ENCODE measurements around the gene EFTUD2.
"Not testable (repeated sequence)": the region's sequence is repeated elsewhere in the genome, so short reads cannot be mapped to it uniquely, and the experiment has no call there.

The EFTUD2 gene

DNA sequence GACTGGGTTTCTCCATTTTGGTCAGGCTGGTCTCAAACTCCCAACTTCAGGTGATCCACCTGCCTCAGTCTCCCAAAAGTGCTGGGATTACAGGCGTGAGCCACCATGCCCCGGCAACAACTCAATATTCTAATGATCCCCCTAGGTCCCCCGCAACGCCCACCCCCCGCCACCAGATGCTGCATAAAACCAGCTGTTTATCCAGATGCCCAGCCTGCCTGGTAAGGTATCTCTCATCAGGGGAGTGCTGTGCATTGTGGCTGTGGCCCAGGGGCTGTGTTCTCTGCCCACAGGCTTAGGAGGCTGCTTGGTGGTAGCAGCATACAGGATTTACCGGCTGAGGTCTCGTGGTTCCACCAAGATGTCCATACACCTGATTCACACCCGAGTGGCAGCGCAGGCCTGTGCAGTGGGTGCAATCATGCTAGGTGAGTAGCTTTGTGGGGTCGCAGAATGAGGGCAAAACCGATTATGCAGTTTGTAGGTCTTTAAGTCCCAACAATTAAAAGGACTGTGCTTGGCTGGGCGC lies 50.2 kb downstream of the EFTUD2 start:
- no peak for DNase-seq (ENCODE audit: low spot score)

DNA sequence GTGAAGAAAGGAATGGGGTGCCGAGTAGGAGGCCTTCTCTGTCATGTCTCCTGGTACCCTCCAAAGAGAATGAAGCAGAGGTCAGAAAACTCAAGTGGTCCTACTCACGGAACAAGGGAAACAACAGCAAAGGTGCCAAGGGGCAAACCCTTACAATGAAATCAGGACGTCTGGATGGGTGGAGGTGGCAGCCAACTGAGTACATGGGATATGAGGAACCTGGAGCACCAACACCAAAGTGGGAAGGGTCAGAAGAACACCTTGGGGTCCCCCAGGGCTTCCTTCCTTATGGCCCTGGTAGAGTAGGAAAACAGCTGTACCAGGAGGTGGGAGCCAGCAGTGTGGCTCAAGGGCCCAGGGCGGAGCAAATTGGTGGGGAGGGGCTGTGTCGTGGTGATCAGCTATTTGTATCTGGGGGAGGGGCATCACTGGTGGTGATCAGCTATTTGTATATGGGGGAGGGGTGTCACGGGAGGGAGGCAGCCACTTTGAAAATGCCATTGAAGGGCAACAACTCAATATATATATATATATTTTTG lies 50.9 kb downstream of the EFTUD2 start:
- no peak for DNase-seq (ENCODE audit: low spot score)

DNA sequence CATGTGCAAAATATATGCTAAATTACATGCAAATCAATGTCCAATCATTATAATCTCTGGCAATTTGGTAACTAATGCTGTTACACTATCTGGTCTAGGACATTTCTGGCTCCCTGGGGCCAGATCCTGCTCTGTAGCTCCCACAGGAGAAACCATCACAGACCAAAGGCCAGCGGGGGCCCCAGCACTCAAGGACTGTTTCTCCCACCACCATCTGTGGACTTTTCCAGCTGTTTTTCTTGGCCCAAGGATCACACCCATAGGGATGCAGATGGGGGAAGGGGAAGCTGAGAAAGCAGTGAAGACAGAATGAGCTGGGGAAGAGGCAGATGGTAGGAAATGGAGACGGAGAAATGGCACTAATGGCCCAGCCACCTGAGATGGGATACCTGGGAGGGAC lies 51.7 kb downstream of the EFTUD2 start, which contains the start of gene HIGD1B:
Gene HIGD1B, plus strand, starts transcription at position 298 of the 400 bp plus-strand sequence. CDS start 270 bp downstream, outside the sequence.
- no peak for DNase-seq (ENCODE audit: low spot score)

DNA sequence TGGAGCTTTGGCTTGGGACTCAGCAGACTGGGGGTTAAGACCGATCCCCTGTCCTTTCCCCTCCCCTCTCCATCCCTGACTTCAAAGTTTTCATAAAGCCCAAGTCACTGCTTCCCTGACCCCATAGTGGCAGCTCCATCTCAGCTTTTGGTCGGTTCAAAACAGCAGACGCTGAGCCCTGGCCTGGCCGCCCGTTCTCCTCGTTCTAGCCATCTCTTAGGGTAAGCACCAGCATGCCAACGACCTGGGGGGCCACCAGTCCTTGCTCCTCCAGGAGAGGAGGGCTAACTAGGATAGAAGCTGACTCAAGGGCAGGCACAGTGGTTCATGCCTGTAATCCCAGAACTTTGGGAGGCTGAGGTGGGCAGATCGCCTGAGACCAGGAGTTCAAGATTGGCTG lies 53.0 kb downstream of the EFTUD2 start:
- no peak for DNase-seq (ENCODE audit: low spot score)

DNA sequence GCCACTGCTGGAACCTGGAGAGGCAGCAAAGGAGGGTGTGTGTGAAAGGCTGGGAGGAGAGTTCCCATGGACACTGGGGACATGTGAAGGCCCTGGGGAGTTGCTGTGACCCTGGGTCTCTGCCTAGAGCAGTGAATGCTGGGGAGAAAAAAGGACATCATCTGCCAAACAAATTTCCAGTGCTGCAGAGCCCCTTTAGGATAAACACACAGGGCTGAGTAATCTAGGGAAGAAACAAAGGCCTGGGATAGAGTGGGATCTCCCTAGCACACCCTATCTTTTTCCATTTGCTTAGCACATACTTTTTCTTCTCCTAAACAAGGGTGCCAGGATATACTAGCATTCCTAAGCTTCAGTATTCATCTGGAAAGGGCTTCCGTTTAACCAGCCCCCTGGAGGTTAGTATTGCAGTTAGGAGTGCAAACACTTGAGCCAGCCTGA lies 54.8 kb downstream of the EFTUD2 start:
- DNase-seq (ENCODE audit: low spot score), result no peak

DNA sequence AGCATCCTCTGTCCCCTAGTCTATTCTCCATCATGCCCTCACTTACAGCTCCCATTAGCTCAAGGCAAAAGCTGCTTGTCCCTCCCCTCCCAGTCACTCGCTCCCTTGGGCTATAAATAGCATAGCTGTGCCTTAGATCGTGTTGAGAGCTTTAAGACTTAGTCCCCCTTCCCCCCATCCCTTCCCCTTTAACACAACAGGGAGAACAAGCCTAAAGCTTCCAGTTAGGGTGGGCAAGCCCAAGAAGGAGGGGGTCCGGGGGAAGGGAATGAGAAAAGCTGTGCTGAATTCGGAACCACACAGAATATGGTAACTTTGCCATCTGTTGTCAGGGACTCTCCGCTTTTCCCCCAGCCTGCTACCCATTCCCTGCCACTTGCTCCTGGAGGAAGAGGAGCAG lies 56.5 kb downstream of the EFTUD2 start:
- peak; percentile 36 for DNase-seq (ENCODE audit: low spot score)

DNA sequence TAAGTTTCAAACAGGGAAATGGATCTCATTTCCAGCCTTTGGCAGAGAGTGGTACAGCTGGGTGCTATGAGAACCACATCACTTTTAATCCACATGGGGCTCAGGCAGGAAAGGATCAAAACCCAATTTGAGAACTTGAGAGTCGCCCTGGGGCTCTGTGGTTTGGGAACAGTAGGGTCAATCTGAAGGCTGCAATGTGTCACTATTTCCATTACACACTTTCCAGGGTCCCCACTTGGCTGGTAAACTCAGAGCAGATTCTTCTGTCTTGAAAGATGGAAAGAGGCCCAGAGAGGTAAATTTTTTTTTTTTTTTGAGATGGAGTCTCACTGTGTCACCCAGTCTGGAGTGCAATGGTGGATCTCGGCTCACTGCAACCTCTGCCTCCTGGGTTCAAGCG lies 58.3 kb downstream of the EFTUD2 start:
- no peak for DNase-seq (ENCODE audit: low spot score)

DNA sequence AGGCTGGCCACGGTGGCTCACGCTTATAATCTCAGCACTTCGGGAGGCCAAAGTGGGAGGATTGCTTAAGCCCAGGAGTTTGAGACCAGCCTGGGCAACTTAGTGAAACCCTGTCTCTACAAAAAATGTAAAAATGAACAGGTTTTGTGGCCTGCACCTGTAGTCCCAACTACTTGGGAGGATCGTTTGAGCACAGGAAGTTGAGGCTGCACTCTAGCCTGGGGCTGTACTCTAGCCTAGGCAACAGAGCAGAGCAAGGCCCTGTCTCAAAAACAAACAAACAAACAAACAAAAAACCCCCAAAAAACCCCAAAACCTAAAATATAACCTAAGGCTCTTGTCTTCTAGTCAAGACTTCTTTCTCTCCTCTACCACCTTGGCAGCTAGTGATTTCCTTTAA lies 59.0 kb downstream of the EFTUD2 start:
- DNase-seq (ENCODE audit: low spot score), result no peak

DNA sequence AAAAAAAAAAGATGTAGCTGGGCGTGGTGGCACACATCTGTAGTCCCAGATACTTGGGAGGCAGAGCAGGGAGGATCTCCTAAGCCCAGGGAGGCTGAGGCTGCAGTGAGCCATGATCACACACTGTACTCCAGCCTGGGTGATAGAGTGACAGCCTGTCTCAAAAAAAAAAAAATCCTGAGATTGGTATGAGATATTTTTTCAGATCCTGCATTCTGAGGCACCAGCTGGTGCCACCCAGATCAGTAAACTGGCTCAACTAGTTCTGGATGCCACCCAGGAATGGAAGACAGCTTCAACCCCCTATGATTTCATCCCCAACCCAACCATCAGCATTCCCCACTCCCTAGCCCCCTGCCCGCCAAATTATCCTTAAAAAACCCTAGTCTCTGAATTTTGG lies 62.0 kb downstream of the EFTUD2 start:
- DNase-seq (ENCODE audit: low spot score), result no peak

DNA sequence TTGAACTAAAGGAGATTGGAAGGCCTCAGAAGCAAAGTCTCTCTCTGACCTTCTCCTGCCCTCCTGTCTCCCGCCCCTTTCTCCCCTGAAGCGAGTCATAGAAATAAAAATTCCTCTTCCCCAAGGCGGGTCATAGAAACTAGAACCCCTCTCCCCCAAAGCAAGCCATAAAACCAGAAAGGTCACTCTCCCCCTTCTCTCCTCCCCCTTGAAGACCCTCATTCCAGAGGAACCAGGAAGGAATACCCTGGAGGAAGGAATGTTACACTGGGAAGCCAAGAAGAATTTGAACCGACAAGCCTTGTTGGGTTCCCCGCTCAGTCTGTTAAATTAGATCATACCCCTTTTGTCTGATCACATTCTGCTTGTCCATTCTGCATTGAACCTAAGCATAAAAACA lies 66.4 kb downstream of the EFTUD2 start:
- DNase-seq (ENCODE audit: low spot score), result no peak

DNA sequence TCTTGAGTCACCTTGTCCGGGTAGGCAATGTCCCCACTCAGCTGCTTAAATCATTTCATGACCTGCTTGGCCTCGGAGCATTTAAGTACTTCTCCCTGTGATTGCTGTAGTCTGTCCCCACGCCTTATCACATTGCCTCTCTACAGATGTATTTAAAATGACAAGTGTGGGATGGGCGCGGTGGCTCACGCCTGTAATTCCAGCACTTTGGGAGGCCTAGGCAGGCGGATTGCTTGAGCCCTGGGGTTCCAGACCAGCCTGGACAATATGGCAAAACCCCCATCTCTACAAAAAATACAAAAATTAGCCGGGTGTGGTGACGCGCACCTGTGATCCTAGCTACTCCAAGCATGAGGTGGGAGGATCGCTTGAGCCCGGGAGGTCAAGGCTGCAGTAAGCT lies 67.9 kb downstream of the EFTUD2 start:
- DNase-seq (ENCODE audit: low spot score), result no peak

DNA sequence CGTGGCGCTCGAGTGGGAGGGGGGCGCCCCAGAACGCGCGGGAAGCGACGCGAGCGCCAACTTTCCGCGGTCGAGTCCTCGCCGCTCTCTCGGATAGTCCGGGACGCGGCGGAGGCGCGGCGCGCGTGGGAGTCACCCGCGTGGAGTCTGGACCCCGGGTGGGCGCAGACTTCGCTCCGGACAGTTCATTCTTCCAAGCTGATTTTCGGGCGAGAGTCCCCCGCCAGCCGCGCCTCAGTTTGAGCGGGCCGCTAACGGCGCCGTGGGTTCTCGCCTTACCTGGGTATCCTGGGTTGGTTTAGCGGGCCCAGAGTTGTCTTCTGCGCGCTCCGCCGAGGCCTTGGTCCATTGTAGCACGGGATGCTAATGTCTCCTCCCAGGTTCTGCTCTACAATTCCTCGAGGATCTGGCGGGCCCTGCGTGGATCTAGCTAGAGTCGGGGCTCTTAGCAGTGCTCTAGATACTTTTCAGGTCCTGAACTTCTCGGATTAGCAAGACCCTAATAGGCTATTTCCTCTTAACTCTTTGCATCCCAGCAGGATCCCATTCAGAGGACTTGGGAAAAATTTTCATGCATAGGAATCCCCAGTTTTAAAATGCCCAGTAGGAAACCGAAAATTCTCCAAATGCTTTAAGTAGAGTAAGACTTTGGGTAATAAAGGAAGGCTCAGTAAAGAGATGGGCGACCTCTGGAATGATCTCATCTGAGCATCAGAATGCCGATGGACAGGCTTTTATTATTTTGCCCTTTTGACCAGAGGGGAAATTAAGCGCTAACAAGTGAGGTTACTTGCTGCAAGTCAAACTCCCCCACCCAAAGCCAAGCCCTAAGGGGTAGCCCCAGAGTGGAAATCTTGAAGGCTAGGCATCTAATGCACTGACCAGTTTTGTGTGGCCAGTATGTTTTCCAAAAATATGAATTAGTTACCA lies 68.6 kb downstream of the EFTUD2 start:
- DNase-seq (ENCODE audit: low spot score), result peak; percentile 77

DNA sequence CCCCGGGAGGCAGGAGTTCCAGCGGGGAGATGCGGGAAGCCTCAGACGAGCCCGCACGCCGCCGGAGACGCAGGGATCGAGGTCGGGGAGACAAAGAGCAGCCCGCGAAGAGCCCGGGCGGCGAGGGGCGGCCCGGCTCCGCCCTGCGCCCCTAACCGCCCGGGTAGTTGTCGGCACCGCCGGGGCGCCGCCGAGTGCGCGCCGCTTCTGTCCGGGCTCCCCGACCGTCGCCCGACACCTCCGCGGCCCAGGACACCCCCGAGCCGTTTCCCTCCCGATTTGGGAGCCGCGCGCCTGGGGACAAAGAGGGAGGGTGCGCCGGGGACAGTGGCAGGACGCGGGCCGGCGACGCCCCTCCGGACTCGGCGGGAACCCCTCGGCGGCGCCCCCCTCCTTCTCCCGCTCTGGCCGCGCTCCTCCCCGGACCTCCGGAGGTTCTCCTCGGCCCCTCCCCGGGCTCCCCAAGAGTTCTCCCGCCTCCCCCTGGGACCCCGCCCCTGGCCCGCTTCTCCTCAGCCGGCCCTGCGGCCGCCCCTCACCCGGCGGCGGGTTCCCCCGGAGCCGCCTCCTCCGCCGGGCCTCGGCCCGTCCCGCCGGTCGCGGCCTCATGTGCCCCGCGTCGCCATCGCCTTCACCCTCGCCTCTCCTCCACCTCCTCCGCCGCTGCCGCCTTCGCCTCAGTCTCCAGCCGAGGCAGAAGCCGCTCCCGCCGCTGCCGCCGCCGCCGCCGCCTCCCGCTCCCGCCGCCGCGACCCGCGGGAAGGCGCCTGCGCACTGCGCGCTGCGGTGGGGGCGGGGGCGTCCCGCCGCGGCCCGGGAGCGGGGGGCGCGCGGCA lies 69.5 kb downstream of the EFTUD2 start, which contains the start of gene GJC1:
Gene GJC1, minus strand, starts transcription at position 765 of the 836 bp plus-strand sequence. CDS start 24,470 bp downstream, outside the sequence.
- no peak for DNase-seq (ENCODE audit: low spot score)

DNA sequence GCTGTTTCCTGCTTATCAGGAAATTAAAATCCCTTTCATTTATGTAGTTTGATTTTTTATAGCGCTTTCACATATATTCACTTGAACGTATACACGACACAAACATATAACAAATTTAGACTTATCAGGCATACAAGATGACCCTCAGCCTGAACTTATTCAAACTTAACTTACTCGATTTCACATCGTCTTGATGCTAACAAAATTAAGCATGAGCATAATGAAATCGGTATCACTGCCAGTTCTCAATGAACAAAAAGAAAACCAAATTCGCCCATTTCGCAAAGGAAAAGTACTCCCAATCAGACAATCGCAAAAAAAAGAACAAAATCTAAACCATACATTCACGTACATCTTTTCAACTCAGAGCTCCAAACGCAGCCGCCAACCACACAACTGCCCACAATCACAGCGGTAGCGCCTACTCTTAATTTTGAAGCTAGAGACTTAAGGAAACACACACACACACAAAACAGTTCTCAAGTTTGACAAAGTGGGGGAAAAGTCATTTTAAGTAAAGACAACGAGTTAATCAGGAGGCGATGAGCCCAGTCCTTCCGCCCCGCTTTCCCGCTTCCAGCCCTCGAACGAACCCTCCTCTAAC lies 70.2 kb downstream of the EFTUD2 start:
- no peak for DNase-seq (ENCODE audit: low spot score)

DNA sequence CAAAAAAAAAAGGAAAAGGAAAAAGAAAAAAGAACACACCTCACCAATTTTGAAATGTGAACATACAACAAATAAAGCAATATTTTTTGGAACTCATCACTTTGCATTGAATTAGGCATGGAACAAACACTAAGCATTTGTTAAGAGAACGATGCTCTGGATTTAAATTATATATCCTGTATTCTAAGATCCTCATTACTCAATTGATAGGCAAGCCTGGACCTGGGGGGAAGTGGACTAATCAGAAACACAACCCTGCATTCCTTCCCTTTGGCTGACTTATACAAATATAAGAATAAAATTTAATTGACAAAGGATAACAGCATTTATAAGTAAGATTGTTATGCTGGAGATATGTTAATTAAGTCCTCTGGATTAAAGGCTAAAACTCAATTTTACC lies 71.4 kb downstream of the EFTUD2 start:
- no peak for DNase-seq (ENCODE audit: low spot score)

DNA sequence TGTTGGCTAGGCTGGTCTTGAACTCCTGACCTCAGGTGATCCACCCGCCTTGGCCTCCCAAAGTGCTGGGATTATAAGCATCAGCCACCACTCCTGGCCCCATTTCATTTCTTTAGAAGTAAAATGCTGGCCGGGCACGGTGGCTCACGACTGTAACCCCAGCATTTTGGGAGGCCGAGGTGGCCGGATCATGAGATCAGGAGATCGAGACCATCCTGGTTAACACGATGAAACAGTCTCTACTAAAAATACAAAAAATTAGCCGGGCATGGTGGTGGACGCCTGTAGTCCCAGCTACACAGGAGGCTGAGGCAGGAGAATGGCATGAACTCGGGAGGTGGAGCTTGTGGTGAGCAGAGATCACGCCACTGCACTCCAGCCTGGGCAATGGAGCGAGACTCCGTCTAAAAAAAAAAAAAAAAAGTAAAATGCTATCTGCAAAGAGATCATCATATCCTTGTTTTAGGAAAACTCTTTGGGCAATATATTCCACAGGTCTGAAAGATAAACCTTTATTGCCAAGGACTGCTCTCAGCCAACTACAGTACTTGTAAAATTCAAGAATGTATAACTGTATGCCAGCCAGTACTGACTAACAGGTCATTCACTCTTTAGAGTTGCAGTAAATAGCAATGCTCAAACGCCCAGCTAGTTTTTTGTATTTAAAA lies 73.0 kb downstream of the EFTUD2 start:
- no peak for DNase-seq (ENCODE audit: low spot score)

DNA sequence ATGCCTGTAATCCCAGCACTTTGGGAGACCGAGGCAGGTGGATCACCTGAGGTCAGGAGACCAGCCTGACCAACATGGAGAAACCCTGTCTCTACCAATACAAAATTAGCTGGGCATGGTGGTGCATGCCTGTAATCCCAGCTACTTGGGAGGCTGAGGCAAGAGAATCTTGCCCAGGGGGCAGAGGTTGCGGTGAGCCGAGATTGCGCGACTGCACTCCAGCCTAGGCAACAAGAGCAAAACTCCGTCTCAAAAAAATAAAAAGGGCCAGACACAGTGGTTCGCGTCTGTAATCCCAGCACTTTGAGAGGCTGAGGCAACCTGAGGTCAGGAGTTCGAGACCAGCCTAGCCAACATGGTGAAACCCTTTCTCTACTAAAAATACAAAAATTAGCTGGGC lies 74.0 kb downstream of the EFTUD2 start:
- not testable (repeated sequence) for DNase-seq (ENCODE audit: low spot score)

DNA sequence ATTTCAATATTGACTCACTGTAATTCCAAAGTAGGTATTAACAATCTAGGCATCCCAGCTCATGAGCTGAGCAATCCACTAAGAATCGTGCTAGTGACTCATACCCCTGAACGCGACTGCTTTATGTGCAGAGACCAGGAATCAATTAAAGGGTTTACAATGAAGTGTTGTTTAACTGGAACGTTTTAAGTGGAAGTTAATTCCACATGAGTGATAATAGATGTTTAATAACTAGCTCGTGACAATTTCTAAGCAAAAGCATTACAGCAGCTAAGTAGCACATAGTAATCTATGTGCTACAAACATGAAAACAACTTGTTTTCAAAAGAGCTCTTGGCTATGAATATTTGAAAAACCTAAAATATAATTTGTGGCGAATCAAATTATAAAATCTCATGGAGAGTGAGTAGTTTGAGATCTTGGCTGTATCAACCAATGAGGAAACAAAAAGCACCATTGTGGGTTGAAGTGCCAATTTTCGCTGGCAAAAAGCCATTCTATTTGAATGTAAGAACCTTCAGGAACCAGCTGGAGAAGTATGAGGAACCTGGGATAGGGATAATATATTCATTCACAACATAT lies 78.5 kb downstream of the EFTUD2 start:
- DNase-seq (ENCODE audit: low spot score), result peak; percentile 52

DNA sequence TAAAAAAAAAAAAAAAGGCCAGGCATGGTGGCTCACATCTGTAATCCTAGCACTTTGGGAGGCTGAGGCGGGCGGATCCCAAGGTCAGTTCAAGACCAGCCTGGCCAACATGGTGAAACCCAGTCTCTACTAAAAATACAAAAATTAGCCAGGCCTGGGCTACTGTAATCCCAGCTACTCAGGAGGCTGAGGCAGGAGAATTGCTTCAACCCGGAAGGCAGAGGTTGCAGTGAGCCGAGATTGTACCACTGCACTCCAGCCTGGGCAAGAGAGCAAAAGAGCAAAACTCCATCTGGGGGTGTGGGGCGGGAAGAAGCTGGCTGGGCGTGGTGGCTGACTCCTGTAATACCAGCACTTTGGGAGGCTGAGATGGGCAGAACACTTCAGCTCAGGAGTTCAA lies 80.7 kb downstream of the EFTUD2 start:
- DNase-seq (ENCODE audit: low spot score), result not testable (repeated sequence)

DNA sequence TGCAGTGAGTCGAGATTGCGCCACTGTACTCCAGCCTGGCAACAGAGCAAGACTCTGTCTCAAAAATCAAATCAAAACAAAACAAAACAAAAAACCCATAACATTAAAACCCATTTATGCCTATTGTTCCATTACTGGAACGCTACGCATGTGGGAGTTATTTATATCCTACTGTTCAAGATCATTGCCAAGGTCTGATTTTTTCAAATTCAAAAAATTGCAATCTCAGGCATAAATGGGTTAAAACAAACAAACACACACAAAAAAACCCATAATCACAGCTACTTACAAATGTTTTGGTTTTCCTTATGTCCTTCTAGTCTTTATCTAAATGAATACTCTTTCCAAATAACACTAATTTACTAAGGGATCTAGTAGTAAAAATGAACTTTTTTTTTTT lies 87.0 kb downstream of the EFTUD2 start:
- no peak for DNase-seq (ENCODE audit: low spot score)

Data from cerebellar cortex (tissue), 1 donor.